ENCODE measurements around the gene BCS1L. TPM values are rescaled to one million over a fixed set of nuclear protein-coding genes. Genes with fewer than 3 reads are reported as not detected.

BCS1L gene
- total and polyA plus RNA-seq, 2 of the 8 experiments (the other 6 are each of a cell fraction or from before 2014, with no cell fraction given) = 23.7 to 37.1 TPM

DNA sequence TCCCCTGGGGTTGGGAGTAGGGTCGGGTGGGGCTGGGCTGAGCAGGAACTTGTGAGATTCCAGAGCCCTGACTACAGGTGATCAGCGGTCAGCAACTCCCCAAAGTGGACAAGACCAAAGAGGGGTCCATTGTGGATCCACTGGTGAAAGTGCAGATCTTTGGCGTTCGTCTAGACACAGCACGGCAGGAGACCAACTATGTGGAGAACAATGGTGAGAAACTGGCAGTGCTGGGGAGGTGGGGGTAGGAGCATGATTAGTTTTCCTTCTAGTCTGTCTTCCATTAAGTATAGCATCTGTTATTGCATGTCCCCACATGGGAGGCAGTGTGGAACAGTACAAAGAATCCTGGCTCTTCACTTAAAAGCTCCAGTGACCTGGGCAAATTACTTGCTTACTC, 23.8 kb upstream of the BCS1L start:
- H3K27ac ChIP-seq (ENCODE audit: low read depth, low read length) = no peak overlapping the region
- POLR2A ChIA-PET (ENCODE audit: partially characterized antibody) = interaction anchor here (1.1 to 2.3 kb wide), 2 partner anchors 10 to 24 kb away, joined by 3 to 13 read pairs; partner anchors contain the start of genes BCS1L and ZNF142
- FAIRE-seq = no peak
- TF ChIP-seq YY1 (IDR thresholded peaks at IDR 0.05; ENCODE audit: low read depth, low read length) = no peak
- TF ChIP-seq ZNF274 (IDR thresholded peaks at IDR 0.05; ENCODE audit: borderline replicate concordance, extremely low read depth, low read length) = no peak
- TF ChIP-seq SRF (IDR thresholded peaks at IDR 0.05; ENCODE audit: low read depth, low read length) = no peak
- TF ChIP-seq TAF1 (IDR thresholded peaks at IDR 0.05; ENCODE audit: low read depth, low read length) = no peak
- TF ChIP-seq RBBP5 (IDR thresholded peaks at IDR 0.05; ENCODE audit: borderline replicate concordance, low read depth, low read length) = no peak
- TF ChIP-seq, protein P1, sequence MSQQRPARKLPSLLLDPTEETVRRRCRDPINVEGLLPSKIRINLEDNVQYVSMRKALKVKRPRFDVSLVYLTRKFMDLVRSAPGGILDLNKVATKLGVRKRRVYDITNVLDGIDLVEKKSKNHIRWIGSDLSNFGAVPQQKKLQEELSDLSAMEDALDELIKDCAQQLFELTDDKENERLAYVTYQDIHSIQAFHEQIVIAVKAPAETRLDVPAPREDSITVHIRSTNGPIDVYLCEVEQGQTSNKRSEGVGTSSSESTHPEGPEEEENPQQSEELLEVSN (IDR thresholded peaks at IDR 0.05) = no peak
- TF ChIP-seq TCF12 (IDR thresholded peaks at IDR 0.05; ENCODE audit: low read depth, low read length) = no peak
- no peak for TF ChIP-seq TBP (IDR thresholded peaks at IDR 0.05; ENCODE audit: low read depth, low read length)
- TF ChIP-seq RXRA (IDR thresholded peaks at IDR 0.05; ENCODE audit: insufficient read depth, low read depth, low read length) = no peak
- TF ChIP-seq ASH2L (IDR thresholded peaks at IDR 0.05; ENCODE audit: low read length) = no peak
- TF ChIP-seq EP300 (IDR thresholded peaks at IDR 0.05; ENCODE audit: borderline replicate concordance in 1 of 2, low read depth in 2 of 2, low read length in 2 of 2) = no peak
- TF ChIP-seq POLR2A (IDR thresholded peaks at IDR 0.05; ENCODE audit: control extremely low read depth in 1 of 2, low read depth in 2 of 2, low read length in 2 of 2) = no peak
- no peak for TF ChIP-seq FOSL1 (IDR thresholded peaks at IDR 0.05; ENCODE audit: insufficient read depth, low read depth, low read length)
- TF ChIP-seq SP2 (IDR thresholded peaks at IDR 0.05; ENCODE audit: low read length) = no peak

More for the DNA sequence above, 23.8 kb upstream of the BCS1L start:
- no peak for DNase-seq (ENCODE audit: low read depth in 1 of 2, low spot score in 2 of 2)
- Histone ChIP-seq H2AFZ (ENCODE audit: low read length) (no peak overlapping the region), H3K4me2 (ENCODE audit: insufficient read depth in 1 of 2, low read depth in 2 of 2, low read length in 2 of 2) (no peak overlapping the region), H2AK5ac (ENCODE audit: low read depth, low read length) (no peak overlapping the region), H3K4me1 (replicated peaks in 1 of 4; ENCODE audit: control insufficient read depth in 3 of 4, insufficient read depth in 4 of 4, low read length in 3 of 4) (no peaks in the 10 kb centered on the region), H2BK15ac (ENCODE audit: low read length) (no peak overlapping the region), H3K27me3 (replicated peaks in 1 of 4; ENCODE audit: control insufficient read depth in 3 of 4, extremely low read depth in 1 of 4, insufficient read depth in 3 of 4, low read length in 3 of 4) (no peaks in the 10 kb centered on the region), H4K91ac (replicated peaks; ENCODE audit: insufficient read length, low read length) (no peak overlapping the region), H2BK12ac (ENCODE audit: low read depth, low read length) (no peak overlapping the region), H3K79me1 (ENCODE audit: low read depth, low read length) (no peaks in the 10 kb centered on the region; the same call in 1 of the 2 replicates), H2BK5ac (ENCODE audit: low read depth, low read length) (no peak overlapping the region), H3K4ac (replicated peaks; ENCODE audit: insufficient read length, low read depth, low read length) (no peak overlapping the region), H2BK20ac (ENCODE audit: low read length) (no peak overlapping the region), H3K79me2 (ENCODE audit: control insufficient read depth in 1 of 2, insufficient read depth in 2 of 2, low read length in 2 of 2) (no peaks in the 10 kb centered on the region), H3K9ac (replicated peaks in 1 of 4; ENCODE audit: extremely low read depth in 1 of 4, low read depth in 3 of 4, low read length in 3 of 4) (no peak overlapping the region), H3K56ac (replicated peaks; ENCODE audit: insufficient read length, low read depth, low read length) (no peak overlapping the region), H4K8ac (ENCODE audit: extremely low read depth, insufficient read depth, low read length) (no peak overlapping the region), H3K23ac (ENCODE audit: insufficient read length) (no peak overlapping the region), H3K14ac (ENCODE audit: insufficient read length) (no peak overlapping the region), H2BK120ac (replicated peaks; ENCODE audit: low read depth, low read length) (no peak overlapping the region), H3K18ac (ENCODE audit: extremely low read depth, low read length) (no peak overlapping the region), H3K9me3 (ENCODE audit: insufficient read depth in 2 of 2, low read depth in 1 of 2, low read length in 1 of 2) (no peaks in the 10 kb centered on the region), H4K5ac (ENCODE audit: insufficient read length, low read depth, low read length) (no peak overlapping the region), H3K36me3 (ENCODE audit: control insufficient read depth in 2 of 4, insufficient read depth in 4 of 4, low read length in 3 of 4) (peaks cover 20 to 62% (median 48%) of the 10 kb centered on the region in 4 experiments), H4K20me1 (replicated peaks in 1 of 2; ENCODE audit: control insufficient read depth in 1 of 2, insufficient read depth in 2 of 2, low read length in 2 of 2) (peaks cover 0 to 6% of the 10 kb centered on the region in 2 experiments), H3K4me3 (ENCODE audit: extremely low read depth in 1 of 4, insufficient read depth in 2 of 4, low read depth in 3 of 4, low read length in 4 of 4) (no peak overlapping the region), H3K23me2 (ENCODE audit: low read depth, low read length) (no peaks in the 10 kb centered on the region)
- WGBS, 2 experiments (ENCODE audit: extremely low coverage in 1 of 2, insufficient coverage in 1 of 2, insufficient read length in 1 of 2, insufficient replicate concordance in 2 of 2, low coverage in 1 of 2, low lambda C conversion rate in 2 of 2, missing lambda C conversion rate in 1 of 2) = 100% methylated on average over 5 of the region's 5 CpGs; no CpG with 5 or more reads in 1 of the 2 experiments
- CTCF ChIA-PET (ENCODE audit: partially characterized antibody) = interaction anchor here (0.6 to 1.5 kb wide), 4 partner anchors 14 to 227 kb away, joined by 3 to 5 read pairs (median 3); no protein-coding TSS in a partner anchor
